NCI-H82 treated with DMSO at 0.1 percent for 48 hours (cell line): Measurements from ENCODE around the gene NAV2.

ENCODE experiments used
- DNase-seq: peaks from one replicate; lab custom pipeline; 2025; ENCODE audit not compliant: unreplicated experiment; lab: John Stamatoyannopoulos, UW

NAV2 gene

DNA sequence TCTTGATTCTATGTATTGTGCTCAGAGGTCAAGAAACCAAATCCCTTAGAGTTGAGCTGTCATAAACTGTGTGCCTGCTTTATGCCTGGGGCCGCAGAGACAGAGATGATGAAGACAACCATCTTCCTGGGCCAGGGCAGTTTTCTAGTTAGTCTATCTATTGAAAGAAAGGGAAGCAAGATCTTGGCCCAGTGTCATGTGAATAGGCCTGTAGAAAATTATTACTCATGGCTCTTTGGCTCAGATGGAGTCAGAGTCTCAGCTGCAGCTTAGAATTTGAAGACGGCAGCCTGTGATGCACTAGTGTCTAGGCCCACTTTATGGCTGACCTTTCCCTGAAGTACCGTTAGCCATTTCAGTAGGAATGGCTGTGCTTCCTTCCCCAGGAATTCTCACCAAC, 335.6 kb downstream of the NAV2 start:
- DNase-seq: no peak

DNA sequence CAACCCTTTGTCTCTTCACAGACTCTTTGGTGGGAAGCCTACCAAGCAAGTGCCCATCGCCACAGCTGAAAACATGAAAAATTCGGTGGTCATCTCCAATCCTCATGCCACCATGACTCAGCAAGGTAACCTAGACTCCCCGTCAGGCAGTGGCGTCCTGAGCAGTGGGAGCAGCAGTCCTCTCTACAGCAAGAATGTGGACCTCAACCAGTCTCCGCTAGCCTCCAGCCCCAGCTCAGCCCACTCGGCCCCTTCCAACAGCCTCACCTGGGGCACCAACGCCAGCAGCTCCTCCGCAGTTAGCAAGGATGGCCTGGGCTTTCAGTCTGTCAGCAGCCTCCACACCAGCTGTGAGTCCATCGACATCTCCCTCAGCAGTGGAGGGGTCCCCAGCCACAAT, 336.1 kb downstream of the NAV2 start:
- no peak for DNase-seq

DNA sequence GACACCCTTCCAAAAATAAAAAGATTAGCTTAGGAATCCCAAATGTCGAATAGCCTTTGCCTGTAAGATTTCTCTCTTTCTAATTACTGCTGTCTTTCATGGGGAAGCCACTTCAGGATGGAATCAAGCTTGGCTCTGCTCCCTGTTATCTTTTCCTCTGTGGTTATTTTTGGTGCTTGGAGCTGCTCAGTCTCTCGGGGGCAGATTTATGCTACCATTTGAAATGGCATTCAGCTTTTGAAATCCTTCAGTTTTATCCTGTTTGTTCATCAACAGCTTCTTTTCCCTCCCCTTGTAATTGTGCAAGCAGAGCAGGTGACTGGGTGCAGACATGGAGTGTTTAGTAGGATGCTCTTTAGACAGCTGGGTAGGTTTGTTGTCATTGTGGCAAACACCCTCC, 336.6 kb downstream of the NAV2 start:
- DNase-seq: no peak

DNA sequence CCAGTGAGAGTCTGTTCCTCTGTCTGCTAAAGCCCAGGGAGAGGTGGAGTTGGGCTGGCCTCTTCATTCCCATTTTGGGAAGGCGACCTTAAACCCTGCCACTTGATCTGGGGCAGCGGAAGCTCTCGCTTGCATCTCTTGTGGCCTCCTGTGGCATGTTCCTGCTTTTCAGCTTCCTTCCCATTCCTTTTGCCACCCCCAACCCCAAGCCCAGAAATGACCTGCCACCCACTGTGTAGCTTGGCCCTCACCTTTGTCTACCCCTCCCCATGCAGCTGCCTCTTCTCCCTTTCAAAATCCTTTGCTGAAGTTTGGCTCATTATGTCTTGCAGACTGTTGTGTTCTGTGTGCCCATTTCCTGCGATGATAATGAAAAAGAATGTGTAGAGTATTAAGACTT, 337.4 kb downstream of the NAV2 start:
- no peak for DNase-seq

DNA sequence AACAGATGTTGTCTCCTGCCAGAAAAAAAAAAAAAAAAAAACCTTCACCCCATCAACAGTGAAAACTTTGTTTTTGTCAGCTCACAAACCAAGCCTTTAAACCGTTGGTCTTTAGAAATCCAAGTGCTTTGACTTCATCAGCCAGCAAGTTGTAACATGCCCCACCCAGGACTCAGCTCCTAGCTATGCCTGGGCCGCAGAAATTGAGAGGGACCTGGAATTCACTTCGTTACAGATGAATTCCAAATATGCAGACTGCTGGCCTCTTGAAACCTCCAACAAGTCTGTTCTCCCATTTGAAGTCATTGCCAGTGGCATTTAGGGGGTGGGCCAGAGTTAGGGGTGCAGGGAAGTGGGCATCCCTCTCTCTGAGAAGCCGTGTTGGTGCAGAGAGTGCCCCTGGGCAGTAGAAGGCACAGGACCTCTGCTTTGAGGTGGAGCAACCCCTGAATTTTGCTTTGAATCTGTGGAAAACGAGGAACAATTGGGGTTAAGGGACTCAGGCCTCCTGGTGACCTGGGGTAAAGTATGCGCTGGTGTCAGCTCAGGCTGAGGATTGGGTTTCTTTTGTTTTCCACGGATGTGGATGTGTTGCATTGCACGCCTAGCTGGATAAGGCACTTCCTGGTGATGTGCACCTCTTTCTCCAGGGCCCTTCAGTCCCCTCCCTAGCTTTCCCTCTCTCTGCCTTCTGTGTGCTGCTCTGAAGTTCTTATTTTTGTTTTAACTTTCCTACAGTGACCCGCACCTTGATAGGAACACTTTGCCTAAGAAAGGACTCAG, 338.1 kb downstream of the NAV2 start:
- no peak for DNase-seq

DNA sequence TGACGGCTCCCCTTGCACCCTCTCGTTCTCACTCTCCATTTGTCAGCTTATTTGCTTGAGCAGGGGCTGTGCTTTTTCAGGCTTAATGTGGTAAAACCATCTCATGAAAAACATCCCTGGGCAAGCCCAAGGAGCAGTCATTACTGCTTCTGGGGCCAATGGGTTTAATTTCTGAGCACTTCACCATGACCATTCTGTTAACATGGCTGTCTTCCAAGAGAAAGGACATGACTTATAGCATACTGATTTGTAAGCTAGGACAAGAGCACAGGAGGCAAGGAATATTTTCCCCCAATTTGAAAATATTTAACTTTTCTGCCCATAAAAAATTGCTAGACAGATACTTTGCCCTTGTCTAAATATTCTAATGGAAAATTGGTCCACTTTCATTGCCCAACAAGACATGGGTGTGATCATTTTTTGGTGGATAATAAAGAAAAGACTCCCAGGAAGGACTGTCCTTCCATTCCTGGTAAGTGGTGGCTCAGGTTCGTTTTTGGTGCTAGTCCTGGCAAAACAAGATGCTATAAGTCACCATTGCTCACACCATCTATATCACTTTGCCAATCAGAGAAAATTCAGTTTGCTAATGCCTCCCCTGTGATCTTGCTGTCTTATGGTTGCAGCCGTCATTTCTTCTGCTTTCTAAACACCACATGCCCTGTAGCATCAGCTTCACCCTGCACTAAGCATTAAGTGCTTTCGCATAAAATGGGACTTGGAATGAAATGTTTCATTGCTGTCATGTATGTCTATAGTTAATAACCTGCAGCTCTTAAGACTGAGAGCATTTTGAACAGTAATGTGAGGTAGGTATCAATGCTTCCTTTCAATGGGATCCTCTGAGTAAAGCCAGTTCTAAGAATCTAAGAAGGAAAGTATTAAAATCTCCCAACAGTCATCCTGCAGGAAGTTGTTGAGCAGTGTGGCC, 339.1 kb downstream of the NAV2 start:
- no peak for DNase-seq

DNA sequence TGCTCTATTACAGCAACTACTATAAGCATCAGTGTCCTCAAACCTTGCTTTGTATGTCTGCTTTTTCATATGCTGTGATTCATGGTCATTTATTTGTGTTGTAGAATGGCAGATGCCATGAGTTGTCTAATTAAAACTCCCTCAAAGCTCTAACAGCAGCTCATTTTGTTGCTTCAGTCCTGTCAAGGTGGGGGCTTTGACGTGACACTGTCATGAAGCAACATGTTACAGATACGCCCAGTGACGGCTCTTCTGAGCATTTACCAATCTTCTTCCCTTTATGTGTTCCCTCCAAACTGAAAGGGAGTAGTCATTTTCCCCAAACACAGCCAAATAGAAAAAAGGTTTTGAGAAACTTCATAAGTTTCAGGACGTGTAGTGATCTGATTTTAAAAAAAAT, 340.9 kb downstream of the NAV2 start:
- no peak for DNase-seq

DNA sequence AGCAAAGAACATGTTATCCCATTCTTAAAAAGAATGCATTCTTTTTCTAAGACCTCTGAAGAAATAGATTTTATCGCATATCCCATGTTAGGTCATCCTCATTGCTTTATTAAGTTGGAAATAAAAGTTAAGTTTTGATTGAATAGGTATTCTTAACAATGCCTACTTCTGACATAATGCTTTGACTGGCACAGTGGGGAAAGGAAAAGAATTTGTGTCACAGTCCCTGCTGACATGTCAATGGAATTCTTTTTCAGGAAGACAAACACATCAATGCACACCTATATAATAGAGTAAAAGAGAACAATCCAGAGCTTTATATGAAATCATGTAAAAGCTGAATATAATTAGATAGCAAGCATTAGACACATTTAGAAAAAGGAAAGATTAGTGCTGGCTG, 341.9 kb downstream of the NAV2 start:
- DNase-seq: no peak

DNA sequence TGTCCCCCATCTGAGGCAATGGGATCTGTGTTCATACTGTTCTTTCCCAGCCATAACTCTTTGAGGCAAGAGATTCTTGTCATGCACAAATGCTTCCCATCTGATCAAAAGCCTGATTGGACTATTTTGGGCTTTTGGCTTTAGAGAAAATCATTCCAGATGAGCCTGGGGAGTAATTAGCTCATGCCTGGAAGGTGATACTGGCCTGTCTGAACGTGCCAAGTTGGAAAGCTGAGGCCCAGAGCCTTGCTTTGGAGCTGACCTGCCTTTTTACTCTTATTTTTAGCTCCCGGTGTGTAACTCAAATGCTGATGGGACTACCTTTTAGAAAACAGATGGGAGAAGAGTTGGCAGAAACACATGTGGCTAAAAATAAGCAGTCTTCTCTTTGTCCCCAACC, 342.7 kb downstream of the NAV2 start:
- no peak for DNase-seq

DNA sequence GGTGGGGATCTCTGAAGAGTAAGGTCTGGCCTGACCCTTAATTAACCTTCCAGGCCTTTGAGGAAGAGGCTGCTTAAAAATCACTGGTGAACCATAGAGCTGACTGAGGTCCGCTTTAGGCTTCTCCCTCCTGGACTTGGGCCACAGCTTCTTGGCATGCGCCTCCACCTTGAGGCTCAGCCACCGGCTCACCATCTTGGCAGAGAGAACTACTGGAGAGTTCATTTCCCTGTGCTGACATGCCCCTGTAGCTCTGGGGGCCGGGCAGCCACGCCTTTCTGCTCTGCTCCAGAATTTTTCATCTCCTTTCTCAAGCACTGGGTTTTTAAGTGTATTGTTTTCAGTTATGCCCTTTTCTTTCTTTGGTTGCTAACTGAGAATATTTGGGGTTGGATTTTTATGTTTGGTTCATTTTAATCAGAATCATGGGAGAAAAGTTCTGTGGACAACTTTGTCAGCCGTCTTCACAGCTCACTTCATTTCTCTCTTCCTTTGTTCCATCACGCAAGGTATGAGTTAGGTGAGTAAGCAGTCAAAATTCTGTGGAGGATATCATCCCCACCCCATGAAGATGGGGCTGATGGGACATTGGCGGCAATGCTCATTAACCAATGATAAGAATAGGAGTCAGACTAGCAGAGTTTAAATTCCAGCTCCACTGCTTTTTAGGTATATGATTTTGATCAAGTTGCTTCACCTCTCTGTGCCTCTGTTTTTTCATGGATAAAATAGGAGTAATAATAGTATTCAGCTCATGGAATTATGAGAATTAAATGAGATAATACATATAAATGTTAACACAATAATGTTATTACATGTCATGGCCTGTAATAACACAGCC, 343.7 kb downstream of the NAV2 start:
- DNase-seq: no peak

DNA sequence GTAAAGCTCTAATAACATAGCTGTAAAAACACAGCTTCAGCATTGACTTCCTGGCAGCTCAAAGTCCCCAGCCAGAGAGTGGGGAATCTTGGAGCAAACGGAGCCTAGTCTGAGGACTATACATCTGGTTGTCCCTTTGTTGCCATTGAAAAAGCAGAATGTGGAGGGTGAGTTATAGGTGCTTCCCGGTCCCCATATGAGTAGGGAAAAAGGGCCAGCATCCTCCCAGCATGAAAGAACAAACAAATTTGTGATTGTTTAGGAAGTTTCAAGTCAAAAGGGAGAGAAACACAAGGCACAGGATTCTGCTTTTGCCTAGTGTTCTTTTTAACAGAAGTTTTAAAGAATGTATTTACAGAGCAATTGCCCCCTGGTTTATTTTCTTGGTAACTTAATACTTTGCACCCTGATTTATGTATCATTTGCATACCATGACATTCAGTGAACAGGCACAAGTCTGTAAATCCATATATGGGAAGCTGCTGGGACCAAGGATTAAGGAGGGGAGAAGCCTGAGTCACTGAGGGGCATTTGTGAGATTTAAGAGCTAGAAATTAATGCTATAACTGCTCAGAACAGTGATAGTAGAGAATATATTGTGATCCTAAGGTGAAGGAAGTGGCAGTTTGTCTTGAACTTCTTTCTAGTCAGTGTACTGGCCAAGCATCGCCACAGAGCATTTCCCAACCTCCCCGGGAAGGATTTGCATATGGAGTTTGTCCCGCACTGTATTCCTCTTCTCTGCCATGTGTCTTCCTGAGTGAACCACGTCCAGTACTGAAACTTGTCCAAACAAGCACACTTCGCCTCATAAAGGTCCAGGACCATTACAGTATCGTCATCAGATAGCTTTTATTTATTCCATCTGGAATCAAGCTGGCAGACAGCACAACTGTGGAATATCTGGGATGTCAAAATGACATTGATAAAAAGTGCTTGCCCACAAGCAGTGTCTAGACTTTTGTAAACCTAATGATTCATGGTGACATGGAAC, 344.6 kb downstream of the NAV2 start:
- no peak for DNase-seq

DNA sequence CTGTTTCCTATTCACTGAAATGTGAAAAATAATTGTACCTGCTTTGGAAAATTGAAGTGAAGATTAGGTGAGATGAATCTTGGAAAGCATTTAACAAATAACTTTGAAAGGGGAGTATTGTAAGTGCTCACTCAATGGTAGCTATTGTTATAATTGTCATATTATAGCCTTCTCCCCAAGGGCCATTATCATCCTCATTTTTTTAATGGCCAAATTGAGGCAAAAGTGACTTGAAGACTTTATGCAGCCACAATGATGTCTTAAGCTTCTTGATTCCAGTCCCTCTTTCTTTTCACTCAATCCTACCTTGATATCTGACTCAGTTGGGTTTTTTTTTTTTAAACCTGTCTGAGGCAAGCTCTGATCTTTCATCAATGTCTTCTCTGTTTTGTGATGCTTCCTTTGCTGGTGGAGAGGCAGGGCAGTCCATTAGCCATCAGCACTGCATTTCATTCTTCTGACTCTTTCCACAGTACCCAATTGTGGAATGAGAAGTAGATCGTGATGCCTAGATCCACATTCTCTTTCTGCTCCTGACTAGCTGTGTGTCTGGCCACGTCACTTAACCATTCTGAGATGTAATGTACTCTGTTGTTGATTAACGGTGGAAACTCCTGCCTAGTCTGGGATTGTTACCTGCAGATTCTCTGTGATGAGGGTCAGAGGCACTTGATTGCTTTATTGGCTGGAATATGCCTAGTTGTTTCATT, 346.3 kb downstream of the NAV2 start:
- no peak for DNase-seq

DNA sequence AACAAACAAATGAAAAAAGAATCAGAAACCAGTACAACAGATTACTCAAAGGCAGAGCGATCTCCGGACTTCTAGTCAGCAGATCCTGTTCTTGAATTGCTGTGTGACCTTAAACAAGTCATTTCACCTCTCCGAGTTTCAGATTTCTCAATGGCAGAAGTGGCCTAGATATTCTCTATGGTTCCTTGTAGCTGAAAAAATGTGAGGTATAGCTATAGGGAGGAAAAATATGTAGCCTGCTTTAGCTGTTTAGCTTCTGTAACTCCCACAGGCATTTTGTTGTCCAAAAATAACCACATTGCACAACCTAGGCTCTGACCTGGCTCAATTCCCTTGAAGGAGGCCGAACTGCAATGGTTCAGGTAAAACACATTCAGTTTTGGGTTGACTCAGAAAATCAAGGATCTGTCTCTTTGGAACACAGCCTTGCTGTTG, 347.0 kb downstream of the NAV2 start:
- no peak for DNase-seq

DNA sequence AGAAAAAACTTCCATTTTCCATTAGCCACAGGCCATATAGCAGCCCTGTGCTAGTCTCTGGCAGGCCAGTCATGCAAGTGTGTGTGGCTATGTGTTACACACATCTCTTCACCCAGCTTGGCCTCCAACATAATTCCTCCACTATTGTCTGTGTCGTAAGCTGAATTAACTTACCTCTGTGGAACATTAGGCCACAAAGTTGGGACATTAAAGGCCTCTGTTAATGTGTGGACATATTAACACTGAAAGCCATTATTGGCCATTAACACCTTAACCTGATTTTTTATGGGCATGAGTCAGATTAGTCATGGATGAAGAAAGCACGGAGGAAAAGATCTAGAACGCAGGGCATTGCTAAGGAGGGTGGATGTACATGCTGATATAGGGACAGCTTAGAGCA, 347.5 kb downstream of the NAV2 start:
- no peak for DNase-seq

DNA sequence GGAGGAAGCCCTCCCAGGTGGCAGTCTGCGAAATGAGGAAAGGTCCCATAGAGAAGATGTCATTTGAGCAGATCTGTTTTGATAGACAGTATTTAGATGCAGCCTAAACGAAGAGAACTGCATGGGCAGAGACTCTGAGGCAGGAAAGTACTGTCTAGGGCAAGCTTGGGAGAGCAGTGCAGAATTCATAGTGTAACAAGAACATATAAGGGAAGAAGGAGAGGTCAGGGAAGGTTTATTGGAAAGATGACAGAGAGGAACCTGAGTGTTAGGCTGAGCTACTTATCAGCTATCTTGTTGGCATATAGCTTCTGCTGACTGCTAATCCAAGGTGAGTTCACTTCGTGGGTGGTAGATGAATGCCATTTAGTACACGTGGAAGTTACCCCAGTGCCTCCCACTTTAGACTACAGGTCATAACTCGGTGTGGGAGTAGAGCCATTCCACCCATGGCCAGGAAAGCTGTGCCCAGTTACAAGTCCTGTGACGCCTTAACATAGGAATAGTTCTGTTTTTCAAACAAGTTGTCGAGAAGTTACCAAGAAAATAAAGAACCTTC, 348.1 kb downstream of the NAV2 start:
- no peak for DNase-seq

DNA sequence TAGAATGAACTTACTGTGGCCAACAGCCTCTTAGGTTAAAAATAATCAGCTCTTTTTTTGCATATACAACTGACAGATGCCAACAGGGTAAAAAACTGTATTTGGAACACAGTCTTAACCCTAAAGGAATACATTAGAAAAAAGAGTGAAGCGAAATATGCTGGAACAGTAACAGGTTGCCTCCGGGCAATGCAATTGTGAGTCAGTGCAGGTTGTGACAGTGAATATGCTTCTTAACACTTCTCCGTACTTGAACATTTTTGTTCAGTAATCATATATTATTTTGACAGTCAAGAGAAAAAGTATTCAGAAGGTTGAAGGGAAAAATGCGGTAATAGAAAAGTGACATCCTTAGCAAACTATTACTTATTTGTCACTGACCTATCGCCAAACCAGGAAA, 349.1 kb downstream of the NAV2 start:
- no peak for DNase-seq

DNA sequence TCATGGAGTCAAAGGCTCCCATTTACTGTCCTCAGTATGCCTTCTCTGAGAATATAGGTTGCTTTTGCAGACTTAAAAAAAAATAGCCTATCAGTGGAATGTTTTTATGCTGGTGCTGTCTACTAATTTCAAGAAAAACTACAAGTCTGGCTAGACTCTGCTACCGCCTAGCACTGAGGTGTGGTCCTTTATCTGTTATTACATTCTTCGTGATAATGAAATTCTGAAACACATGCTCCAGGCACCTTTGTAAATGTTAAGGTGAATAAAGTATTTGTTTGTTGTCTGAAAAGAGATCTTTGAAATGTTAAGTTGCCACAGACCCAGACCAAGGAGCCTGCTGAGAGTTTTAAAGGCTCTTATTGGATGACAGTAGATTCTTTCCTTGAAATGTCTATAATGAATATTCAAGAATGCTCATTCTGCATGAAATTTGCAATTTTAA, 352.3 kb downstream of the NAV2 start:
- no peak for DNase-seq

DNA sequence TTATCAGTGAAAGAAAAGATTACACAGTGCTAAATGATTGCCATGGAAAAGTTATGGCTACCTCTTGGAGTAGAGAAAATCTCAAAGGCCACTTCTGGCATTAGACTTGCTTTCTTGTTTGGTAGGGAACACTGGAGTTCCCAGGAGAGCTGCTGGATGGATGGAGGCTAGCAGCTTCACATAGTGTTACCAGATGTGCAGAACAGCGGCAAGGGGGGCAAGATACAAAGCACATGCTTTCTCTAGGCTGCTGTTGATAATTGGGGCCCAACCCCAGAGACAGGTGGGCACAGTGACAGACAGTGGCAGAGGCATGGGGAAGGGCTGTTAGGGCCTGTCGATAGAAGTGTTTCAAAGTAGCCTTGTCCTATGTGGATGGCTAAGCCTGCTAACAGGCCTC, 352.8 kb downstream of the NAV2 start:
- DNase-seq: no peak
